HG02798 (cell line): ENCODE data around the gene MTX1.
A peak's percentile ranks its signal among the peaks of the same experiment; 100 is the strongest.
"Not testable (repeated sequence)": the region's sequence is repeated elsewhere in the genome, so short reads cannot be mapped to it uniquely, and the experiment has no call there.

Experiments
- ATAC-seq: cut with Tn5 transposase; IDR thresholded peaks from one replicate; pipeline ENCODE4 v1.9.1; 2021; ENCODE audit warnings: mild to moderate bottlenecking; ENCODE audit not compliant: unreplicated experiment, poor library complexity

MTX1 gene

GRCh38 chr1:155208541-155209311, at the start of gene MTX1:
Gene MTX1, plus strand, starts transcription at chr1:155208695. Its CDS starts 110 bp downstream, at chr1:155208805.
- ATAC-seq: peak; percentile 79

GRCh38 chr1:155158991-155159390, 49.5 kb upstream of the MTX1 start:
- ATAC-seq: no peak

GRCh38 chr1:155160128-155160527, 48.4 kb upstream of the MTX1 start:
- no peak for ATAC-seq

- ATAC-seq: not testable (repeated sequence)
Observed at GRCh38 chr1:155162631-155163030, 45.9 kb upstream of the MTX1 start.

- ATAC-seq: not testable (repeated sequence)
Observed at GRCh38 chr1:155163785-155164184, 44.7 kb upstream of the MTX1 start.

- ATAC-seq: not testable (repeated sequence)
Observed at GRCh38 chr1:155164625-155165024, 43.9 kb upstream of the MTX1 start.

GRCh38 chr1:155166051-155166470, 42.4 kb upstream of the MTX1 start:
- ATAC-seq: no peak

GRCh38 chr1:155166471-155167165, 41.9 kb upstream of the MTX1 start:
- ATAC-seq: no peak

GRCh38 chr1:155167166-155168104, 41.1 kb upstream of the MTX1 start:
- ATAC-seq: peak; percentile 55

- not testable (repeated sequence) for ATAC-seq
Observed at GRCh38 chr1:155168105-155168445, 40.4 kb upstream of the MTX1 start.

- no peak for ATAC-seq
Observed at GRCh38 chr1:155168456-155169210, 39.9 kb upstream of the MTX1 start.

GRCh38 chr1:155169541-155169940, 39.0 kb upstream of the MTX1 start:
- ATAC-seq: no peak

GRCh38 chr1:155170101-155170785, 38.3 kb upstream of the MTX1 start:
- ATAC-seq: no peak

- ATAC-seq: no peak
Observed at GRCh38 chr1:155170806-155171205, 37.7 kb upstream of the MTX1 start.

GRCh38 chr1:155171836-155172731, 36.4 kb upstream of the MTX1 start:
- ATAC-seq: peak; percentile 17

- ATAC-seq: peak; percentile 85
Observed at GRCh38 chr1:155172732-155173477, 35.6 kb upstream of the MTX1 start, which contains the start of gene KRTCAP2. Gene KRTCAP2, minus strand, starts transcription at chr1:155173304. Its CDS starts 80 bp downstream, at chr1:155173224.

- ATAC-seq: no peak
Observed at GRCh38 chr1:155173478-155174323, 34.8 kb upstream of the MTX1 start, which contains the start of gene TRIM46. Gene TRIM46, plus strand, starts transcription at chr1:155173849. Its CDS starts 118 bp downstream, at chr1:155173967.
